IPS-NIHi7 (cell line): ENCODE data around the gene DGUOK.

Source experiments
- DNase-seq: peaks from one replicate; pipeline ENCODE4 v3.0.0; 2012; ENCODE audit warnings: mixed read lengths; ENCODE audit errors: extremely low spot score

Gene DGUOK

GRCh38 chr2:73979686-73980085 is 53.0 kb downstream of the DGUOK start:
- DNase-seq: no peak

DNA sequence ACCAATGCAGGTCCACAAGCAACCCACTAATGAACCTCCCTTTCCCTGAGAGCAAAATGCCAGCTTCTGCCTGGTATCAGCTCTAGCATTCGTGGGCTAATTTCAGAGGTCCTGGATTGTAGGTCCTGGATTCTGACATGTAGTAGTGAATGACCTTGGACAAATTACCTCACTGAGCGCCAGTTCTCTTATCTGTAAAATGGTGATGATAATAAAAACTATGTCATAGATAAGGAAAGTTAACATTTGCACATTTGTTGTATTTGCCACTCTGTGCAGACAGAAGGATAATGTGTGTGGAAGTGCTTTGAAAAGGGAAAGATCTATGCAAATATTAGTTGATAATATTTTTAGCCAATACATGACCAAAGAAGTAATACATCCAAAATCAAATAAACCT is 53.9 kb downstream of the DGUOK start:
- DNase-seq: no peak

- DNase-seq: peak; percentile 77
Observed at GRCh38 chr2:73981081-73982001, 54.7 kb downstream of the DGUOK start.

- DNase-seq: no peak
Observed at GRCh38 chr2:73982140-73982617, 55.5 kb downstream of the DGUOK start.

DNA sequence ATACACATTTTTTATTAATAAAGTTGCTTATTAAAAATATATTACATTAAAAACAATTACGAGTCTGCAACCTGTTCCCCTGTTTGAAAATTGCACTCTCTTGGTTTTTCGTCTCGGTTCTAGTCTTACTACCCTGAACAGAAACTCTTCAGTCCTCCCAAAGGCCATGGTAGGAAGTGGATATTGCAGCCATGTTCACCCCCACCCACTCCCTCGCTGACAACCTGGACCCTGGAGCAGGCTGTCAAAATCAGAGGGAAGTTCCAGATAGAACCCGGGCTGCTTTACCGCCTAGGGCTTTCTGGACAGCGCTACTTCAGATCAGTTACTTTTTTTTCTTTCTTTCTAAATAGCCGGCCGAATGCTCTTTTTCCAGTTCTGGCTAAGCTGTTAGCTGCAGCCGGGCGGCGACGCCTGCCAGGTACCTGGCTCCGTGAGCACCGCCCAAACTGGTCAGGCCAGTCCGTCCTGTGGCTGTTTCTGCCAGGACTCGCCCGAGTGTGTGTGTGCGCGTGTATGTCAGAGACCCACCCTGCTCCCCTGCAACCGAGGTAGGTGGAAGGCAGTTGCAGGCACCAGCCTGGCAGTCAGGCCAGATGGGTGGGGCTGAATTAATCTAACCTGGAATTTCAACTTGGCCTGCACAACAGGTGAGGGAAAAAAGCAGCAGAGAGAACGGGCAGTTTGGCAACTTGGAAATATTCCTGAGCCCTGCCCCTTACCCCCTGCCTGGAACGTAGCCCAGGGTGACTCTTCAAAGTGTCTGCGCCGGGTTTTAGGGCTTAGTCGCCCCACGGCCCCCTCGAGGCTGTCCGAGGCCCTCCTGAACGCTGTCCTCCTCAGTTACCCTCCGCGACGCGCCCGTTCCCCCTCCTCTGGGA is 56.9 kb downstream of the DGUOK start:
- DNase-seq: no peak

- peak; percentile 51 for DNase-seq
Observed at GRCh38 chr2:73984203-73984921, 57.7 kb downstream of the DGUOK start, which contains the start of gene TET3. TSS of gene TET3 (plus strand) at chr2:73984910. CDS start at chr2:73986404, 1,494 bp downstream.

DNA sequence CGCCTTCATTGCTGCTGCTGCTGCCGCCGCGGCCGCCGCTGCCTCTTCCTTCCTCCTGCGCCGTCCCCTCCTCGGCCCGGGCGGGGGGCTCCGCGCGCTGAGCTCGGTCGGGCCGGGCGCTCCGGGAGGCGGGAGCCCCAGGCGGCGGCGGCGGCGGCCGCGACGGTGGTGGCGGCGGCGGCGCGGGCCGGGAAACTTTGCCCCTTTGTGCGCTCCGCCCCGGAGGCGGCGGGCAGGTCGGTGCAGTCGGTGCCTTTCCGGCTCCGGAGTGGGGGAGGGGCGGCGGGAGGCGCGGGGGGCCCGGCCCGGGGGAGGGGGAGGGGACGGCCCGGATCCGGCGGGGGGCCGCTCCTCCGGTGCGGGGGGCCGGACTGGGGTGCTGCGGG is 58.2 kb downstream of the DGUOK start:
- peak; percentile 61 for DNase-seq

GRCh38 chr2:73985308-73986084 is 58.8 kb downstream of the DGUOK start:
- DNase-seq: peak; percentile 70

DNA sequence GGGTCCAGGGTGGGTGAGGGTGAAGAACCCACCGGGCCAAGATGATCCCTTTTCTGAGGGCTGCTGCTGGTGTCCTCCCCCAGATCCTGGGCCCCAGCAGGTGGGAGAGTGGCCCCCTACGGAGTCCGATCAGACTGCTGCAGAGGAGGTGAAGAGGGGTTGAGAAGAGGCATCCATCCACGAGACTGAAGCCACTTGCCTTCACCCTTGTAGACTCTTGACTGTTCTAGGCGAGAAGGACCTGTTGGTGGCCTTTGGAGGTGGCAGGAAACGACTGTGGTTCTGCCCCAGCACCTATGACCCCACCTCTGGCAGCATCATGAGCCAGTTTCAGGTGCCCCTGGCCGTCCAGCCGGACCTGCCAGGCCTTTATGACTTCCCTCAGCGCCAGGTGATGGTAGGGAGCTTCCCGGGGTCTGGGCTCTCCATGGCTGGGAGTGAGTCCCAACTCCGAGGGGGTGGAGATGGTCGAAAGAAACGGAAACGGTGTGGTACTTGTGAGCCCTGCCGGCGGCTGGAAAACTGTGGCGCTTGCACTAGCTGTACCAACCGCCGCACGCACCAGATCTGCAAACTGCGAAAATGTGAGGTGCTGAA is 59.5 kb downstream of the DGUOK start:
- no peak for DNase-seq

DNA sequence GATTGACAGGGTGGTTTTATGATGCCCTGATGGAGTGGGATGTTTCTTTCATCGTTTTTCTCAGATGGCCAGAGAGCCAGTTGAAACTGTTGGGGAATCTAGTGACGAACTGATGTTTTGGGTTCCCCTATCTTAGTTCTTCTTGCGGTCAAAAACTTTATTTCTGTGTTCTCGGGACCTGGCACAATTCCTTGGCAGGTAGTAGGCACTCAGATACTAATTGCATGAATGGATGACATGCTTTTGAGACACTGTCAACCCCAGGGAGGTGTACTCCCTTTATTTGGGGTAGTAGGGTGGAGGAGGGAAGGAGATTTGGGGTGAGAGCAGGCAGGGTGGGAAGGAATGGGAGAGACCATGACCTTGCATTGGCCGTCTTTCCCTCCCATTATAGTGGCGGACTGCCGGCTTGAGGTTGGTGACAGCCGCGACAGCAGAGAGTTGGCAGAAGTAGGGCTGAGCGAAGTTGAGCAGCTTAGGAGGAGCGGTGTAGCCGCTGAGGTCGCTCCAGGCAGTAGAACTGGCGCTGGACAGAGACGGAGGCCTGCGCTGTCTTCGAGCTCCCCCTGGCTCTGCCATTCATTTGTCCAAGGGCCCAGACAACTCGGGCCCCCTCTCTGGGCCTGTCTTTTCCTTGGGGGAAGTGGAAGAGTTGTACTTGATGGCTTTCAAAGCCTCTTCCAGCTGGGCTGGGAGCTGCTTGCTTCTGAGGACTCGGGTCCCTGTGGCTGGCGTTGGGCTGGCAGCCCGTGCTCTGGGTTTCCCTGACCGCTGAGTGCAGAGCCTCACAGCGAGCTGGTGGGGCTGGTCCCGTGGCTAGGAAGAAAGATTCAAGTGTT is 60.6 kb downstream of the DGUOK start:
- DNase-seq: no peak

DNA sequence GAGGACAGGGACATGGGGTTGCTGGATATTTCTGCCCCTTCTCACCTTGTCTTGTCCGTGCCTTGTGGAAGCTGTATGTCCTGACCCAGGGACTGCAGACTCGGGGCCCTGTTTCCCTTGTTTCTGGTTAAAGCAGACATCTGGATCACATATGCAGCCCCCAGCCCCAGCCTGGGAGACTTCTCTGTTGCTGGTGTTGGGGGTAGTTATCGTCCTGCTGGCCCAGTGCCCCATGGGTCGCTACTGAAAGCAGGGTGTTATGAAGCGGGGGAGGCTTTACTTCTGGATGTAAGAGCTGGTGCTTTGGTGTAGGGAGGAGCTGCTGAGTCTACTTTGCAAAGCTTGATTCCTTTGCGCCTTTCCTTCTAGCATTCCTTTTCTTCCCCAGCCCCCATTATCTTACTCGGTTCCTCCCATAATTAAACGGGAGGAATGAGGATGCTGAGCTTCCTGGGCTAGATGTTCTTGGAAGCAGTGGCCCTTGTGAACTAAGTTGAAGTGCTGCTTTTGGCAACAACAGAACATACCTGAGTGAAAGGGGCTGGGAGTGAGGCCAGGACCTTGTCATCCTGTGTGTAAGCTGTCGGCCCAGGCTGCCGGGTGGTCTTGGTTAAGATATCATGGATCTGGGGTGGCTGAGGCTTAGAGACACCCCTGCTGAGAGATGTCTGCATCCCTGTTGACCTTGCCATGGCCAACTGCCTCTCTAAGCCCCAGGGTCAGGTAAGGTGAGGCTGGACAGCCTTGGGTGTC is 61.4 kb downstream of the DGUOK start:
- no peak for DNase-seq

GRCh38 chr2:73989972-73990371 is 63.3 kb downstream of the DGUOK start:
- DNase-seq: no peak

- DNase-seq: no peak
Observed at GRCh38 chr2:73990531-73990930, 63.9 kb downstream of the DGUOK start.

DNA sequence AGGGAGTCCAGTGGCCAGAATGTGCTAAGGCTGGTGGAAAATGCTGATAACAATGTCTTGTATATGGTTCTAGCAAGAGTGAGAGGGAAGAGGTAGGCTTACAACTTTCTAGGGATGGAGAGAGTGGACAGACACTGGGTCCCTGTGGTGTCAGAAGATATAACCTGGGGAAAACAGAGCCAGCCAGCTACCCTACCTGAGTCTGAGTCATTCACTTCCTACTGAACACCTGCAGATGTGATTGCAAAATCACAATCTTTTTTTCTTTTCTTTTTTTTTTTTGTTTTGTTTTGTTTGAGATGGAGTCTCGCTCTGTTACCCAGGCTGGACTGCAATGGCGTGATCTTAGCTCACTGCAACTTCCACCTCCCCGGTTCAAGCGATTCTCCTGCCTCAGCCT is 65.4 kb downstream of the DGUOK start:
- DNase-seq: no peak

- DNase-seq: no peak
Observed at GRCh38 chr2:73993376-73993775, 66.7 kb downstream of the DGUOK start.

- DNase-seq: no peak
Observed at GRCh38 chr2:73993778-73994177, 67.1 kb downstream of the DGUOK start.

GRCh38 chr2:73994178-73994831 is 67.6 kb downstream of the DGUOK start:
- no peak for DNase-seq

- DNase-seq: no peak
Observed at GRCh38 chr2:73995810-73996209, 69.1 kb downstream of the DGUOK start.
